ENCODE results near the gene ARHGAP24. TPM values are rescaled to one million over a fixed set of nuclear protein-coding genes. Genes with fewer than 3 reads are reported as not detected.
A peak's percentile ranks its signal among the peaks of the same experiment; 100 is the strongest.
"Not testable (repeated sequence)": the region's sequence is repeated elsewhere in the genome, so short reads cannot be mapped to it uniquely, and the experiment has no call there.

Gene ARHGAP24
- total RNA-seq, 3 donors from 2014 or later: 5.2 to 11.6 (median 6.7) TPM

GRCh38 chr4:85512446-85513205 is 37.7 kb downstream of the ARHGAP24 start:
- Histone ChIP-seq H3K4me1 (ENCODE audit: low read depth) (peaks cover 12% of the 10 kb centered on the region), H3K36me3 (ENCODE audit: low read depth) (no peaks in the 10 kb centered on the region), H3K9me3 (no peaks in the 10 kb centered on the region), H3K4me3 (no peak overlapping the region)
- no peak for ATAC-seq
- no peak for TF ChIP-seq CTCF (IDR thresholded peaks at IDR 0.05)
- DNase-seq: no peak
- intact Hi-C loops (cut with DNase I, micrococcal nuclease): no loop called here

- Histone ChIP-seq H3K36me3 (ENCODE audit: low read depth) (no peaks in the 10 kb centered on the region), H3K4me1 (ENCODE audit: low read depth) (peaks cover 11% of the 10 kb centered on the region), H3K9me3 (no peaks in the 10 kb centered on the region), H3K4me3 (no peak overlapping the region)
- DNase-seq (no peak), ATAC-seq (peak; percentile 66)
- no peak for TF ChIP-seq CTCF (IDR thresholded peaks at IDR 0.05)
- intact Hi-C loops (cut with DNase I, micrococcal nuclease): no loop called here
Observed at GRCh38 chr4:85514117-85514516, 39.2 kb downstream of the ARHGAP24 start.

- ATAC-seq (no peak), DNase-seq (no peak)
- TF ChIP-seq CTCF (IDR thresholded peaks at IDR 0.05): no peak
- H3K36me3 ChIP-seq (ENCODE audit: low read depth): no peaks in the 10 kb centered on the region
- H3K9me3 ChIP-seq: no peaks in the 10 kb centered on the region
- intact Hi-C loops (cut with DNase I, micrococcal nuclease): no loop called here
- H3K4me1 ChIP-seq (ENCODE audit: low read depth): peaks cover 4% of the 10 kb centered on the region
- H3K4me3 ChIP-seq: no peak overlapping the region
Observed at GRCh38 chr4:85514783-85515182, 39.8 kb downstream of the ARHGAP24 start.

- Histone ChIP-seq H3K9me3 (no peaks in the 10 kb centered on the region), H3K4me1 (ENCODE audit: low read depth) (no peaks in the 10 kb centered on the region), H3K36me3 (ENCODE audit: low read depth) (no peaks in the 10 kb centered on the region), H3K4me3 (no peak overlapping the region)
- no peak for TF ChIP-seq CTCF (IDR thresholded peaks at IDR 0.05)
- intact Hi-C loops (cut with DNase I, micrococcal nuclease): no loop called here
- DNase-seq (no peak), ATAC-seq (peak; percentile 41)
Observed at GRCh38 chr4:85515701-85516100, 40.8 kb downstream of the ARHGAP24 start.

- intact Hi-C loops (cut with DNase I, micrococcal nuclease): not testable (repeated sequence)
Observed at GRCh38 chr4:85518526-85518925, 43.6 kb downstream of the ARHGAP24 start.

GRCh38 chr4:85520765-85521749 is 46.1 kb downstream of the ARHGAP24 start:
- H3K4me1 ChIP-seq (ENCODE audit: low read depth): no peaks in the 10 kb centered on the region
- no peaks in the 10 kb centered on the region for H3K36me3 ChIP-seq (ENCODE audit: low read depth)
- intact Hi-C loops (cut with DNase I, micrococcal nuclease): no loop called here
- no peak overlapping the region for H3K4me3 ChIP-seq
- no peaks in the 10 kb centered on the region for H3K9me3 ChIP-seq
- TF ChIP-seq CTCF (IDR thresholded peaks at IDR 0.05): no peak
- no peak for ATAC-seq
- DNase-seq: no peak

More at GRCh38 chr4:85518526-85518925, 43.6 kb downstream of the ARHGAP24 start:
- H3K36me3 ChIP-seq (ENCODE audit: low read depth); H3K4me3 ChIP-seq; H3K4me1 ChIP-seq (ENCODE audit: low read depth); DNase-seq; H3K9me3 ChIP-seq; ATAC-seq: not testable (repeated sequence)
